SU-DHL-6 (cell line): ENCODE results near the gene CYP4F12.

Experiments used
- H2AFZ ChIP-seq: fragments of 200-600 bp; sonication (generic); 2 replicates; pipeline ENCODE4 v1.6.1; 2014; ENCODE audit warnings: low read depth, mild to moderate bottlenecking, moderate library complexity, mixed read lengths, antibody characterized with exemption, low read length; ENCODE audit not compliant: severe bottlenecking
- H3F3A ChIP-seq: fragments of 200-600 bp; shearing (Covaris generic); 2 replicates; pipeline ENCODE4 v1.6.0; 2016; ENCODE audit warnings: antibody characterized with exemption, mild to moderate bottlenecking; ENCODE audit not compliant: insufficient read depth
- H3K27ac ChIP-seq: fragments of 200-600 bp; sonication (generic); 2 replicates; pipeline ENCODE4 v1.5.1; 2016; ENCODE audit warnings: low read depth, mild to moderate bottlenecking, low read length, moderate library complexity, mixed read lengths
- H3K27me3 ChIP-seq: fragments of 200-600 bp; sonication (generic), shearing (Covaris generic); 2 replicates; pipeline ENCODE4 v1.6.0; 2014; ENCODE audit warnings: mild to moderate bottlenecking, low read length
- H3K36me3 ChIP-seq: fragments of 200-600 bp; sonication (generic); 2 replicates; pipeline ENCODE4 v1.6.1; 2014; ENCODE audit warnings: mild to moderate bottlenecking, low read length, mixed read lengths
- H3K4me2 ChIP-seq: fragments of 300-600, 200-600 bp; shearing (Covaris generic), sonication (generic); 2 replicates; pipeline ENCODE4 v1.6.0; 2014; ENCODE audit warnings: low read length, low read depth, mild to moderate bottlenecking; ENCODE audit not compliant: poor library complexity, severe bottlenecking
- H3K4me3 ChIP-seq: fragments of 200-600 bp; sonication (generic); 2 replicates; pipeline ENCODE4 v1.5.1; 2014; ENCODE audit warnings: antibody characterized with exemption, low read length, mild to moderate bottlenecking, mixed read lengths; ENCODE audit not compliant: insufficient read depth, poor library complexity, severe bottlenecking
- H3K79me2 ChIP-seq: fragments of 200-600 bp; sonication (generic); 2 replicates; pipeline ENCODE4 v1.6.1; 2014; ENCODE audit warnings: mild to moderate bottlenecking, low read length, moderate library complexity; ENCODE audit not compliant: insufficient read depth
- H3K9ac ChIP-seq: fragments of 200-600 bp; sonication (generic); 2 replicates; pipeline ENCODE4 v1.7.0; 2014; ENCODE audit warnings: mild to moderate bottlenecking, low read length
- H3K9me2 ChIP-seq: fragments of 200-600 bp; sonication (generic); replicated peaks from 2 replicates; pipeline ENCODE4 v1.6.1; 2014; ENCODE audit warnings: low read length; ENCODE audit not compliant: insufficient read depth
- H3K9me3 ChIP-seq: fragments of 200-600 bp; sonication (generic); 2 replicates; pipeline ENCODE4 v1.6.1; 2014; ENCODE audit warnings: low read length, mixed read lengths; ENCODE audit not compliant: insufficient read depth
- H4K20me1 ChIP-seq: fragments of 200-600 bp; sonication (generic); 2 replicates; pipeline ENCODE4 v1.6.1; 2014; ENCODE audit warnings: low read depth, mild to moderate bottlenecking, antibody characterized with exemption, low read length, moderate library complexity, mixed read lengths
- EZH2phosphoT487 ChIP-seq: fragments of 200-600 bp; sonication (generic), shearing (Covaris generic); conservative IDR thresholded peaks from 2 replicates; pipeline ENCODE4 v1.6.1; 2018; ENCODE audit warnings: mild to moderate bottlenecking, antibody characterized with exemption, low read length, moderate library complexity, mixed read lengths
- TF ChIP-seq, protein P1 (sequence below): fragments of 200-600 bp; sonication (generic); IDR thresholded peaks from one replicate; pipeline ENCODE4 v1.5.1; 2017; ENCODE audit warnings: antibody characterized with exemption, mild to moderate bottlenecking, low read length, moderate library complexity; ENCODE audit not compliant: insufficient read depth, poor library complexity, severe bottlenecking

CYP4F12 gene

DNA sequence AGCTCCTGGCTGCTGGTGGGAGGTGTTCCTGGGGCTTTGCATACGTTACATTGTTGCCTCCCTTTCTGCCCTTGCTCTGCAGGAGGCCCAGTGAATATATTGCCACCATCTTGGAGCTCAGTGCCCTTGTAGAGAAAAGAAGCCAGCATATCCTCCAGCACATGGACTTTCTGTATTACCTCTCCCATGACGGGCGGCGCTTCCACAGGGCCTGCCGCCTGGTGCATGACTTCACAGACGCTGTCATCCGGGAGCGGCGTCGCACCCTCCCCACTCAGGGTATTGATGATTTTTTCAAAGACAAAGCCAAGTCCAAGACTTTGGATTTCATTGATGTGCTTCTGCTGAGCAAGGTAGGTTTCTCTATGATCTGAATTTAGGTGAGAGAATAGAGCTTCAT lies 10.5 kb downstream of the CYP4F12 start:
- Histone ChIP-seq H3K27me3 (no peaks in the 10 kb centered on the region), H3K27ac (no peak overlapping the region), H2AFZ (no peak overlapping the region), H4K20me1 (no peaks in the 10 kb centered on the region), H3K79me2 (no peaks in the 10 kb centered on the region), H3K9me3 (no peaks in the 10 kb centered on the region), H3F3A (no peaks in the 10 kb centered on the region), H3K36me3 (no peaks in the 10 kb centered on the region), H3K9me2 (no peaks in the 10 kb centered on the region), H3K4me2 (no peak overlapping the region), H3K9ac (no peak overlapping the region), H3K4me3 (no peak overlapping the region)
- TF ChIP-seq EZH2phosphoT487 = no peak
- TF ChIP-seq, protein P1, sequence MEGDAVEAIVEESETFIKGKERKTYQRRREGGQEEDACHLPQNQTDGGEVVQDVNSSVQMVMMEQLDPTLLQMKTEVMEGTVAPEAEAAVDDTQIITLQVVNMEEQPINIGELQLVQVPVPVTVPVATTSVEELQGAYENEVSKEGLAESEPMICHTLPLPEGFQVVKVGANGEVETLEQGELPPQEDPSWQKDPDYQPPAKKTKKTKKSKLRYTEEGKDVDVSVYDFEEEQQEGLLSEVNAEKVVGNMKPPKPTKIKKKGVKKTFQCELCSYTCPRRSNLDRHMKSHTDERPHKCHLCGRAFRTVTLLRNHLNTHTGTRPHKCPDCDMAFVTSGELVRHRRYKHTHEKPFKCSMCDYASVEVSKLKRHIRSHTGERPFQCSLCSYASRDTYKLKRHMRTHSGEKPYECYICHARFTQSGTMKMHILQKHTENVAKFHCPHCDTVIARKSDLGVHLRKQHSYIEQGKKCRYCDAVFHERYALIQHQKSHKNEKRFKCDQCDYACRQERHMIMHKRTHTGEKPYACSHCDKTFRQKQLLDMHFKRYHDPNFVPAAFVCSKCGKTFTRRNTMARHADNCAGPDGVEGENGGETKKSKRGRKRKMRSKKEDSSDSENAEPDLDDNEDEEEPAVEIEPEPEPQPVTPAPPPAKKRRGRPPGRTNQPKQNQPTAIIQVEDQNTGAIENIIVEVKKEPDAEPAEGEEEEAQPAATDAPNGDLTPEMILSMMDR = no peak

DNA sequence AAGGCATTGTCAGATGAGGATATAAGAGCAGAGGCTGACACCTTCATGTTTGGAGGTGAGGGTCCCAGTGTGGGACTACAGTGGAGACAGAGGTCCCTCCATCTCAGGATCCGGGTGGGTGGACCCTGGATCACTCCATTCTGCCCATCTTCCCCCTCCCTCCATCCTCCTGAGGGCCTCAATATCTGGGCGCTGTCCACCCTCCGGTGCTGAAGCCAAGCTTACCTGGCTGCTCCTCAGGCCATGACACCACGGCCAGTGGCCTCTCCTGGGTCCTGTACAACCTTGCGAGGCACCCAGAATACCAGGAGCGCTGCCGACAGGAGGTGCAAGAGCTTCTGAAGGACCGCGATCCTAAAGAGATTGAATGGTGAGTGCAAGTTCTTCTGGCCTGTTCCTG lies 11.9 kb downstream of the CYP4F12 start:
- Histone ChIP-seq H3K9me3 (no peaks in the 10 kb centered on the region), H3K36me3 (no peaks in the 10 kb centered on the region), H4K20me1 (no peaks in the 10 kb centered on the region)

DNA sequence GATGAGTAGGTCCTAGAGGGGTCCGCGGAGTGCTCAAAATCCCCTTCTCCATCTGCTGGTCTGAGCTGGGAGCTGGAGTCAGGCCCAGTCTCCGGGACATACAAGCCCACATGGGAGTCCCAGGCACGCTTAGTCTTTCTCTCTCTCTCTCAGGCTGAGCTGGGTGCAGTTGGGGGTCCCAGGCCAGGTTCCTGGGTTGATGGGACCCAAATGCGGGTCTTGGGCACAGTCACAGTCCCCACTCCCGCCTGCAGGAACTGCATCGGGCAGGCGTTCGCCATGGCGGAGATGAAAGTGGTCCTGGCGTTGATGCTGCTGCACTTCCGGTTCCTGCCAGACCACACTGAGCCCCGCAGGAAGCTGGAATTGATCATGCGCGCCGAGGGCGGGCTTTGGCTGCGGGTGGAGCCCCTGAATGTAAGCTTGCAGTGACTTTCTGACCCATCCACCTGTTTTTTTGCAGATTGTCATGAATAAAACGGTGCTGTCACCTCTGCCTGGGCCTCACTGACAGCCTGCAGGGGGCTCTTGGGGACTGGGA lies 23.8 kb downstream of the CYP4F12 start:
- no peaks in the 10 kb centered on the region for H3K27me3 ChIP-seq
- H4K20me1 ChIP-seq = no peaks in the 10 kb centered on the region
- H3K9me3 ChIP-seq = no peaks in the 10 kb centered on the region
- no peak overlapping the region for H3K9ac ChIP-seq
- H3F3A ChIP-seq = no peaks in the 10 kb centered on the region
- no peaks in the 10 kb centered on the region for H3K36me3 ChIP-seq
- H3K9me2 ChIP-seq = no peaks in the 10 kb centered on the region
- no peak overlapping the region for H3K27ac ChIP-seq
- TF ChIP-seq EZH2phosphoT487 = no peak
- TF ChIP-seq, protein P1 = no peak
- H3K4me2 ChIP-seq = no peak overlapping the region
- no peak overlapping the region for H3K4me3 ChIP-seq
- no peak overlapping the region for H2AFZ ChIP-seq
- no peaks in the 10 kb centered on the region for H3K79me2 ChIP-seq

More for the DNA sequence above, 11.9 kb downstream of the CYP4F12 start:
- Histone ChIP-seq H3K4me2 (no peak overlapping the region), H3K79me2 (no peaks in the 10 kb centered on the region), H2AFZ (no peak overlapping the region), H3K9ac (no peak overlapping the region), H3K27ac (no peak overlapping the region), H3K9me2 (no peaks in the 10 kb centered on the region), H3F3A (no peaks in the 10 kb centered on the region), H3K4me3 (no peak overlapping the region), H3K27me3 (no peaks in the 10 kb centered on the region)
- TF ChIP-seq, protein P1 = no peak
- no peak for TF ChIP-seq EZH2phosphoT487
